Measurements from ENCODE around the gene MAN1B1.

Gene MAN1B1

DNA sequence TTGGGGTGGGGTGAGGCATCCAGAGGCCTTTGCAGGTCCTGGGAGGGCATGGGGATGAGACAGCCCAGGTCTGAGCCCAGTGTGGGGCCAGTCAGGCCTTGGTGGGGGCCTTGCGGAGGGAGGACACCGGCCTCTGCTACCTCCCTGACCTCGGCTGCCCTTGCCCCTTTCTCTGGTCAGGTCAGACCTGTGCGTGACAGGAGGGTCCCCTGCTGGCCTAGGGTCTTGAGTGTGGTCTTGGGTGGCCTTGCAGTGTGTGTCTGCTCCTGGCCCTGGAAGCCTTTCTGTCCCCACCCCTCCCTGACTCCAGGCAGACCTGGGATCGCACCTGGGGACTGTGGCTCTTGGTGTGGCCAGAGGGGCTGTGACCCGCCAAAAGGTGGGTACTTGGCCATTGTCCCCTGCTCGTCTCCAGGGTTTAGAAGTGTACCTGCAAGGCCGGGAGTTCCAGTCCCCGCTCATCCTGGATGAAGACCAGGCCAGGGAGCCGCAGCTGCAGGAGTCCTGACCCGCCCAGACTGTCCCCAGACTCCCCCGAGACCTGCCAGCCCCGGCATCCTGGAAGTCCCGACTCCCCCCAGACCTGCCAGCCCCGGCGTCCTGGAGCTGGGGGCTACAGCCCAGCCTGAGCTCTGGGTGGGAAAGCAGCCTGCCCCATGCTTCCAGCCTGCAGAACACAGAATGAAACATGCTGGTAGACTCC is 4.4 kb upstream of the MAN1B1 start:
- in situ Hi-C loops (cut with HindIII; ENCODE audit: low pct_ligation_motif_present, low sequenced_read_pairs): no loop called here
- Histone ChIP-seq H3K36me3 (replicated peaks) (no peaks in the 10 kb centered on the region), H3K27me3 (replicated peaks) (no peaks in the 10 kb centered on the region), H3K4me3 (ENCODE audit: low read depth, low read length) (no peak overlapping the region), H3K27ac (no peak overlapping the region)
- TF ChIP-seq, protein P1, sequence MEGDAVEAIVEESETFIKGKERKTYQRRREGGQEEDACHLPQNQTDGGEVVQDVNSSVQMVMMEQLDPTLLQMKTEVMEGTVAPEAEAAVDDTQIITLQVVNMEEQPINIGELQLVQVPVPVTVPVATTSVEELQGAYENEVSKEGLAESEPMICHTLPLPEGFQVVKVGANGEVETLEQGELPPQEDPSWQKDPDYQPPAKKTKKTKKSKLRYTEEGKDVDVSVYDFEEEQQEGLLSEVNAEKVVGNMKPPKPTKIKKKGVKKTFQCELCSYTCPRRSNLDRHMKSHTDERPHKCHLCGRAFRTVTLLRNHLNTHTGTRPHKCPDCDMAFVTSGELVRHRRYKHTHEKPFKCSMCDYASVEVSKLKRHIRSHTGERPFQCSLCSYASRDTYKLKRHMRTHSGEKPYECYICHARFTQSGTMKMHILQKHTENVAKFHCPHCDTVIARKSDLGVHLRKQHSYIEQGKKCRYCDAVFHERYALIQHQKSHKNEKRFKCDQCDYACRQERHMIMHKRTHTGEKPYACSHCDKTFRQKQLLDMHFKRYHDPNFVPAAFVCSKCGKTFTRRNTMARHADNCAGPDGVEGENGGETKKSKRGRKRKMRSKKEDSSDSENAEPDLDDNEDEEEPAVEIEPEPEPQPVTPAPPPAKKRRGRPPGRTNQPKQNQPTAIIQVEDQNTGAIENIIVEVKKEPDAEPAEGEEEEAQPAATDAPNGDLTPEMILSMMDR (IDR thresholded peaks at IDR 0.05; ENCODE audit: low read depth, low read length, missing control alignments): no peak
- DNase-seq: no peak

GRCh38 chr9:137082925-137083290 is 3.9 kb upstream of the MAN1B1 start:
- no peak for DNase-seq
- Histone ChIP-seq H3K4me3 (ENCODE audit: low read depth, low read length) (no peak overlapping the region), H3K36me3 (replicated peaks) (no peaks in the 10 kb centered on the region), H3K27ac (peak overlapping the region; percentile 71), H3K27me3 (replicated peaks) (no peaks in the 10 kb centered on the region)
- TF ChIP-seq, protein P1 (IDR thresholded peaks at IDR 0.05; ENCODE audit: low read depth, low read length, missing control alignments): no peak
- in situ Hi-C loops (cut with HindIII; ENCODE audit: low pct_ligation_motif_present, low sequenced_read_pairs): no loop called here

DNA sequence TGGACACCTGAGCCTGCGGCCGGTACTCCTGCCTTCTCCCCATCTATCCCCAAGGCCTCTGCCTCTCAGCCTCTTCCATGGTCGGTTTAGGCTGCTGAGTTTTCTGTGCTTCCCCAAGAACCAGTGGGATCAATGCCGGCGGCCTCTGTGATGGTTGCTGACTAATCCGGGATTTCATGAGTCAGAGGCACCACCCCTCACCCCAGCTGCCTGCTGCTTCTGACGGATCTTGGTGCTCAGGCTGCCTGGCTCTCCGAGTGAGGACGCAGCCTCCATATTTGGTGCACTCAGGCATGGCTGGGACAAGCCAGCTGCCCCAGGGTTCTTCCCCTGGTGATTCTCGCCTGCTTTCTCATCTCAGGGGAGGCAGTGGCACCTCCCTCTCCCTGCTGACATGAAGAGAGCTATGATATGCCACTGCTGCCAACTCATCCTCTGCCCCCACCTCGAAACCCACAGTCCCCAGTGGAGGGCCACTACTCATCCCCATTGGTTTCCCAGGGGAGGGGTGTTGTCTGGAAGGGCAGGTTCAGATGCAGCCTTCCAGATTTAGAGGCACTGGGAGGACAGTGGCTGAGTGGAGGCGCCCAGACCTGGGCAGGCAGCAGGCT is 3.3 kb upstream of the MAN1B1 start:
- in situ Hi-C loops (cut with HindIII; ENCODE audit: low pct_ligation_motif_present, low sequenced_read_pairs): no loop called here
- peak overlapping the region; percentile 71 for H3K27ac ChIP-seq
- H3K4me3 ChIP-seq (ENCODE audit: low read depth, low read length): no peak overlapping the region
- peak; percentile 96 for DNase-seq
- TF ChIP-seq, protein P1 (IDR thresholded peaks at IDR 0.05; ENCODE audit: low read depth, low read length, missing control alignments): no peak
- no peaks in the 10 kb centered on the region for H3K36me3 ChIP-seq (replicated peaks)
- no peaks in the 10 kb centered on the region for H3K27me3 ChIP-seq (replicated peaks)

GRCh38 chr9:137084526-137084925 is 2.3 kb upstream of the MAN1B1 start:
- no peak overlapping the region for H3K4me3 ChIP-seq (ENCODE audit: low read depth, low read length)
- in situ Hi-C loops (cut with HindIII; ENCODE audit: low pct_ligation_motif_present, low sequenced_read_pairs): no loop called here
- TF ChIP-seq, protein P1 (IDR thresholded peaks at IDR 0.05; ENCODE audit: low read depth, low read length, missing control alignments): no peak
- DNase-seq: no peak
- no peaks in the 10 kb centered on the region for H3K36me3 ChIP-seq (replicated peaks)
- no peak overlapping the region for H3K27ac ChIP-seq
- no peaks in the 10 kb centered on the region for H3K27me3 ChIP-seq (replicated peaks)

DNA sequence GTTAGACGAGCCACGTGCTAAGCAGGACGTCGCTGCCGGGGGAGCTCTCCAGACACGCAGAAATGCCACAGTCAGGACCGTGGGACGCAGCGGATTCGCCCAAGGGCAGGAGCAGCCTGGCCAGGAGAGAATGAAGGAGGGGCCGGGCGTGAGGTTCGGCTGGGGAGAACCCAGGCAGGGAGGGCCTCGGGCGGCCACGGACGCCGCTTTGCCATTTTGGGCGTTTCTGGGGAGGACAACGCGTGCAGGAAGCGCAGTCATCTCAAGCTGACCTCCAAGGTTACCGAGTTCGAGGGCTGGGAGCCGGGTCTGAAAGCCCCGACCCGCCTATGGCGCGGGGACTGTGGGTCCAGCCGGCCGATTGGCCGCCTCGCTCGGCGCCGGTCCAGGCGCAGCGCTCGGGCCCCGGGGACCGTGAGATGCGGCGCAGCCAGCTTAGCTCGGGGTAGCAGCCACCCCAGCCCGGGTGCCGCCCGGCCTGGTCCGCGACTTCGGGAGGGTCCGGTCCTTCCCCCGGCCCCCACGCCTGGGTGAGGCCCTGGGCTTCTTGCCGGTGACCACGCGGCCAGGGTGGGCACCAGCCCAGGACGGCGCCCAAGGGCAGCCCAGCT is 760 bp upstream of the MAN1B1 start:
- H3K4me3 ChIP-seq (ENCODE audit: low read depth, low read length): peak overlapping the region; percentile 73
- H3K27me3 ChIP-seq (replicated peaks): no peaks in the 10 kb centered on the region
- in situ Hi-C loops (cut with HindIII; ENCODE audit: low pct_ligation_motif_present, low sequenced_read_pairs): no loop called here
- DNase-seq: no peak
- H3K27ac ChIP-seq: peak overlapping the region; percentile 81
- TF ChIP-seq, protein P1 (IDR thresholded peaks at IDR 0.05; ENCODE audit: low read depth, low read length, missing control alignments): no peak
- no peaks in the 10 kb centered on the region for H3K36me3 ChIP-seq (replicated peaks)

Data from brain microvascular endothelial cell (primary cell).